DLD1 (cell line): Measurements from ENCODE around the gene SLC9A3.
"Not testable (repeated sequence)": the region's sequence is repeated elsewhere in the genome, so short reads cannot be mapped to it uniquely, and the experiment has no call there.

Experiments
- in situ Hi-C: cut with HindIII; loops from 2 replicates; pipeline ENCODE4 v1.10.0; 2017; ENCODE audit warnings: low sequenced_read_pairs

Gene SLC9A3

GRCh38 chr5:524234-524972, at the start of gene SLC9A3:
TSS of gene SLC9A3 (minus strand) at chr5:524449.
- in situ Hi-C loops, result no loop called here

GRCh38 chr5:573976-574375, 49.7 kb upstream of the SLC9A3 start:
- in situ Hi-C loops, result no loop called here

GRCh38 chr5:573206-573605, 49.0 kb upstream of the SLC9A3 start:
- in situ Hi-C loops, result no loop called here

- in situ Hi-C loops, result no loop called here
Measured at GRCh38 chr5:572398-573019, 48.3 kb upstream of the SLC9A3 start.

GRCh38 chr5:571791-572190, 47.5 kb upstream of the SLC9A3 start:
- in situ Hi-C loops, result no loop called here

- in situ Hi-C loops, result no loop called here
Measured at GRCh38 chr5:570886-571285, 46.6 kb upstream of the SLC9A3 start.

- in situ Hi-C loops, result no loop called here
Measured at GRCh38 chr5:570446-570845, 46.2 kb upstream of the SLC9A3 start.

GRCh38 chr5:569868-570361, 45.7 kb upstream of the SLC9A3 start:
- in situ Hi-C loops, result no loop called here

GRCh38 chr5:569358-569867, 45.2 kb upstream of the SLC9A3 start:
- in situ Hi-C loops, result no loop called here

- in situ Hi-C loops, result no loop called here
Measured at GRCh38 chr5:568809-569208, 44.6 kb upstream of the SLC9A3 start.

- in situ Hi-C loops, result no loop called here
Measured at GRCh38 chr5:568061-568781, 44.0 kb upstream of the SLC9A3 start.

- in situ Hi-C loops, result no loop called here
Measured at GRCh38 chr5:567664-568060, 43.4 kb upstream of the SLC9A3 start.

GRCh38 chr5:566636-567309, 42.5 kb upstream of the SLC9A3 start:
- in situ Hi-C loops, result no loop called here

GRCh38 chr5:565782-566440, 41.7 kb upstream of the SLC9A3 start:
- in situ Hi-C loops, result no loop called here

- in situ Hi-C loops, result no loop called here
Measured at GRCh38 chr5:561408-561807, 37.2 kb upstream of the SLC9A3 start.

GRCh38 chr5:560792-561166, 36.5 kb upstream of the SLC9A3 start:
- in situ Hi-C loops, result no loop called here

- in situ Hi-C loops, result no loop called here
Measured at GRCh38 chr5:558871-559503, 34.7 kb upstream of the SLC9A3 start.

- in situ Hi-C loops, result no loop called here
Measured at GRCh38 chr5:558326-558725, 34.1 kb upstream of the SLC9A3 start.

- in situ Hi-C loops, result not testable (repeated sequence)
Measured at GRCh38 chr5:557917-558316, 33.7 kb upstream of the SLC9A3 start.

- in situ Hi-C loops, result no loop called here
Measured at GRCh38 chr5:556909-557441, 32.7 kb upstream of the SLC9A3 start.
